ENCODE results near the gene GLIS1. TPM values are rescaled to one million over a fixed set of nuclear protein-coding genes. Genes with fewer than 3 reads are reported as not detected.

GLIS1 gene
- total RNA-seq, 4 donors from 2014 or later = not detected

GRCh38 chr1:53738205-53739108, 507 bp downstream of the GLIS1 start:
- Histone ChIP-seq H3K9me3 (no peaks in the 10 kb centered on the region), H3K4me1 (peaks cover 10 to 14% of the 10 kb centered on the region in 2 donors), H3K4me3 (peak overlapping the region; percentile 54 to 65 (median 62)), H3K36me3 (no peaks in the 10 kb centered on the region), H3K27ac (no peak overlapping the region), H3K27me3 (peaks cover 10 to 40% (median 31%) of the 10 kb centered on the region in 3 donors)
- ATAC-seq (peak; percentile 27 to 47), DNase-seq (no peak)
- in situ Hi-C loops (cut with MboI; ENCODE audit: low sequenced_read_pairs in 4 of 4) = no loop called here
- TF ChIP-seq, protein P1, sequence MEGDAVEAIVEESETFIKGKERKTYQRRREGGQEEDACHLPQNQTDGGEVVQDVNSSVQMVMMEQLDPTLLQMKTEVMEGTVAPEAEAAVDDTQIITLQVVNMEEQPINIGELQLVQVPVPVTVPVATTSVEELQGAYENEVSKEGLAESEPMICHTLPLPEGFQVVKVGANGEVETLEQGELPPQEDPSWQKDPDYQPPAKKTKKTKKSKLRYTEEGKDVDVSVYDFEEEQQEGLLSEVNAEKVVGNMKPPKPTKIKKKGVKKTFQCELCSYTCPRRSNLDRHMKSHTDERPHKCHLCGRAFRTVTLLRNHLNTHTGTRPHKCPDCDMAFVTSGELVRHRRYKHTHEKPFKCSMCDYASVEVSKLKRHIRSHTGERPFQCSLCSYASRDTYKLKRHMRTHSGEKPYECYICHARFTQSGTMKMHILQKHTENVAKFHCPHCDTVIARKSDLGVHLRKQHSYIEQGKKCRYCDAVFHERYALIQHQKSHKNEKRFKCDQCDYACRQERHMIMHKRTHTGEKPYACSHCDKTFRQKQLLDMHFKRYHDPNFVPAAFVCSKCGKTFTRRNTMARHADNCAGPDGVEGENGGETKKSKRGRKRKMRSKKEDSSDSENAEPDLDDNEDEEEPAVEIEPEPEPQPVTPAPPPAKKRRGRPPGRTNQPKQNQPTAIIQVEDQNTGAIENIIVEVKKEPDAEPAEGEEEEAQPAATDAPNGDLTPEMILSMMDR (IDR thresholded peaks at IDR 0.05 in 4 of 5, conservative IDR thresholded peaks at IDR 0.05 in 1 of 5) = no peak
- intact Hi-C loops (cut with DNase I; ENCODE audit: low total_unique reads) = no loop called here

DNA sequence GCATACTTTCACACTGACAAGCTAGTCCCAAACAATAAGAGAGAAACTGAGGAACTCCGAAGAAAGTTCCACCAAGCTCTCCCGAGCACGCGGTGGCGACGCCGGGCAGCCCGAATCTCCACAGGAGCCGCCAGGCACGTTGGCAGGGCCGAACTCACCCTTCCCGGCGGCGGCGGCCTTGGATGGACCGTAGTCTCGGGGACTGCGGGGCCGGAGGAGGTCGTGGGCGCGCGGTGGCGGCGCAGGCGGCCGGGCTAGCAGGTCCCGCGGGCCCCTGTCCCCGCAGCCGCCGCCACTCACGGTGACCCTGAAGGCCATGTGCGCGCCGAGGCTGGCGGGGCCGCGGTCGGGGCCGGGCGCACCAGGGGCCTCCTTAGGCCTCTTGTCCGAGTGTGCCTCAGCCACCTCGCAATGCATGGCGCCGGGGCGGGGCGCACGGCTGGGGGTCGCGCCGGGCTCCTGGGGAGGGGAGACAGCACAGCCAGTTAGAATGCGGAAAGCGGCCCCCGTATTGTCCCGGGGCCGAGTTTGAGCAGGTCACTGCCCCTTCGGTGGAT, 1.2 kb downstream of the GLIS1 start:
- H3K4me3 ChIP-seq = peak overlapping the region; percentile 54 to 65 (median 62)
- no peak for TF ChIP-seq POLR2A (IDR thresholded peaks at IDR 0.05)
- TF ChIP-seq, protein P1 (IDR thresholded peaks at IDR 0.05 in 4 of 5, conservative IDR thresholded peaks at IDR 0.05 in 1 of 5) = no peak
- H3K4me1 ChIP-seq = peaks cover 10 to 14% of the 10 kb centered on the region in 2 donors
- no peaks in the 10 kb centered on the region for H3K36me3 ChIP-seq
- in situ Hi-C loops (cut with MboI; ENCODE audit: low sequenced_read_pairs in 4 of 4) = no loop called here
- H3K27me3 ChIP-seq = peaks cover 10 to 35% (median 31%) of the 10 kb centered on the region in 3 donors
- no peak overlapping the region for H3K27ac ChIP-seq
- DNase-seq = no peak
- H3K9me3 ChIP-seq = no peaks in the 10 kb centered on the region
- no peak for ATAC-seq
- intact Hi-C loops (cut with DNase I; ENCODE audit: low total_unique reads) = no loop called here

GRCh38 chr1:53736290-53736689, 2.7 kb downstream of the GLIS1 start:
- ATAC-seq (no peak), DNase-seq (no peak)
- no peaks in the 10 kb centered on the region for H3K36me3 ChIP-seq
- peaks cover 10 to 32% (median 25%) of the 10 kb centered on the region in 3 donors for H3K27me3 ChIP-seq
- intact Hi-C loops (cut with DNase I; ENCODE audit: low total_unique reads) = no loop called here
- H3K4me1 ChIP-seq = peaks cover 10 to 14% of the 10 kb centered on the region in 2 donors
- no peak for TF ChIP-seq POLR2A (IDR thresholded peaks at IDR 0.05)
- TF ChIP-seq, protein P1 (IDR thresholded peaks at IDR 0.05 in 4 of 5, conservative IDR thresholded peaks at IDR 0.05 in 1 of 5) = no peak
- H3K4me3 ChIP-seq = no peak overlapping the region
- no peak overlapping the region for H3K27ac ChIP-seq
- in situ Hi-C loops (cut with MboI; ENCODE audit: low sequenced_read_pairs in 4 of 4) = no loop called here
- H3K9me3 ChIP-seq = no peaks in the 10 kb centered on the region

GRCh38 chr1:53735681-53736080, 3.3 kb downstream of the GLIS1 start:
- Histone ChIP-seq H3K9me3 (no peaks in the 10 kb centered on the region), H3K4me1 (peaks cover 10 to 14% of the 10 kb centered on the region in 2 donors), H3K27ac (no peak overlapping the region), H3K4me3 (no peak overlapping the region), H3K36me3 (no peaks in the 10 kb centered on the region), H3K27me3 (peaks cover 10 to 32% (median 25%) of the 10 kb centered on the region in 3 donors)
- TF ChIP-seq POLR2A (IDR thresholded peaks at IDR 0.05) = no peak
- TF ChIP-seq, protein P1 (IDR thresholded peaks at IDR 0.05 in 4 of 5, conservative IDR thresholded peaks at IDR 0.05 in 1 of 5) = no peak
- in situ Hi-C loops (cut with MboI; ENCODE audit: low sequenced_read_pairs in 4 of 4) = no loop called here
- intact Hi-C loops (cut with DNase I; ENCODE audit: low total_unique reads) = no loop called here
- ATAC-seq = no peak
- DNase-seq = no peak
